Mesendoderm (in vitro differentiated cells): ENCODE results near the gene FAM163B.

ENCODE experiments used
- DNase-seq: peaks from one replicate; pipeline ENCODE4 v3.0.0; 2013
- H2AK5ac ChIP-seq: 2 replicates; pipeline ENCODE4 v1.6.1; 2013; ENCODE audit warnings: low read length, inconsistent platforms
- H2BK120ac ChIP-seq: 2 replicates; pipeline ENCODE4 v1.6.1; 2013; ENCODE audit warnings: low read depth, mild to moderate bottlenecking, low read length, moderate library complexity, mixed read lengths
- H2BK15ac ChIP-seq: replicated peaks from 2 replicates; pipeline ENCODE4 v1.6.1; 2013; ENCODE audit warnings: low read depth, mild to moderate bottlenecking, moderate library complexity
- H2BK5ac ChIP-seq: 2 replicates; pipeline ENCODE4 v1.6.1; 2013; ENCODE audit warnings: low read length, inconsistent platforms
- H3K18ac ChIP-seq: 2 replicates; pipeline ENCODE4 v1.6.1; 2013; ENCODE audit warnings: mild to moderate bottlenecking, low read length, mixed read lengths
- H3K23ac ChIP-seq: one replicate; pipeline ENCODE4 v1.6.1; 2013; ENCODE audit warnings: low read length
- H3K27ac ChIP-seq: 2 replicates; pipeline ENCODE4 v1.5.1; 2013; ENCODE audit warnings: low read depth, mild to moderate bottlenecking, inconsistent platforms, low read length, moderate library complexity
- H3K27me3 ChIP-seq: 2 replicates; pipeline ENCODE4 v1.6.1; 2013; ENCODE audit warnings: low read length, control low read depth, mild to moderate bottlenecking, inconsistent platforms; ENCODE audit not compliant: insufficient read depth, poor library complexity
- H3K36me3 ChIP-seq: 2 replicates; pipeline ENCODE4 v1.6.1; 2013; ENCODE audit warnings: low read length, inconsistent platforms; ENCODE audit not compliant: control insufficient read depth, insufficient read depth
- H3K4ac ChIP-seq: one replicate; pipeline ENCODE4 v1.6.1; 2013; ENCODE audit warnings: low read depth, mild to moderate bottlenecking, low read length, moderate library complexity
- H3K4me1 ChIP-seq: 2 replicates; pipeline ENCODE4 v1.6.1; 2013; ENCODE audit warnings: low read depth, low read length, inconsistent platforms; ENCODE audit not compliant: control insufficient read depth
- H3K4me2 ChIP-seq: 2 replicates; pipeline ENCODE4 v1.6.1; 2013; ENCODE audit warnings: low read length
- H3K4me3 ChIP-seq: 2 replicates; pipeline ENCODE4 v1.5.1; 2013; ENCODE audit warnings: mild to moderate bottlenecking, low read length
- H3K56ac ChIP-seq: one replicate; pipeline ENCODE4 v1.6.1; 2013; ENCODE audit warnings: low read length
- H3K79me1 ChIP-seq: 2 replicates; pipeline ENCODE4 v1.6.1; 2013; ENCODE audit warnings: low read length, inconsistent platforms
- H3K79me2 ChIP-seq: 2 replicates; pipeline ENCODE4 v1.6.1; 2013; ENCODE audit warnings: mild to moderate bottlenecking, low read length; ENCODE audit not compliant: control insufficient read depth, insufficient read depth
- H3K9ac ChIP-seq: 2 replicates; pipeline ENCODE4 v1.6.1; 2013; ENCODE audit warnings: low read length, inconsistent platforms
- H4K5ac ChIP-seq: one replicate; pipeline ENCODE4 v1.6.1; 2013; ENCODE audit warnings: low read length
- H4K8ac ChIP-seq: one replicate; pipeline ENCODE4 v1.6.1; 2013; ENCODE audit warnings: low read depth, mild to moderate bottlenecking, control low read depth, low read length, moderate library complexity
- WGBS: extraction: QIAGEN DNeasy Blood & Tissue Kit; methylation state at CpG from one replicate; pipeline ENCODE4 v1.1.7; 2013; ENCODE audit warnings: low lambda C conversion rate, missing lambda C conversion rate; ENCODE audit not compliant: insufficient coverage; ENCODE audit errors: extremely low coverage; 5-methylcytosine and 5-hydroxymethylcytosine counted together

FAM163B gene

GRCh38 chr9:133637451-133638055, 28.4 kb upstream of the FAM163B start:
- H3K9ac ChIP-seq: no peak overlapping the region

GRCh38 chr9:133636902-133637301, 27.7 kb upstream of the FAM163B start:
- no peaks in the 10 kb centered on the region for H3K36me3 ChIP-seq
- no peak overlapping the region for H3K4me2 ChIP-seq
- H2BK120ac ChIP-seq: no peak overlapping the region
- no peak overlapping the region for H3K9ac ChIP-seq
- H3K27me3 ChIP-seq: no peaks in the 10 kb centered on the region
- no peak for DNase-seq
- H3K79me2 ChIP-seq: no peaks in the 10 kb centered on the region
- WGBS: no CpG with 5 or more reads among the region's 12 CpGs
- H4K5ac ChIP-seq: no peak overlapping the region
- H2BK5ac ChIP-seq: no peak overlapping the region
- no peak overlapping the region for H4K8ac ChIP-seq
- no peak overlapping the region for H3K56ac ChIP-seq
- no peaks in the 10 kb centered on the region for H3K4me1 ChIP-seq
- H2BK15ac ChIP-seq: no peak overlapping the region
- H3K27ac ChIP-seq: no peak overlapping the region
- H3K79me1 ChIP-seq: no peaks in the 10 kb centered on the region
- no peak overlapping the region for H3K4ac ChIP-seq
- H3K23ac ChIP-seq: no peak overlapping the region
- no peak overlapping the region for H2AK5ac ChIP-seq
- no peak overlapping the region for H3K18ac ChIP-seq
- H3K4me3 ChIP-seq: no peak overlapping the region

More at GRCh38 chr9:133637451-133638055, 28.4 kb upstream of the FAM163B start:
- H3K18ac ChIP-seq: no peak overlapping the region
- no peaks in the 10 kb centered on the region for H3K79me2 ChIP-seq
- no peak overlapping the region for H4K8ac ChIP-seq
- no peak overlapping the region for H2AK5ac ChIP-seq
- H2BK15ac ChIP-seq: no peak overlapping the region
- DNase-seq: no peak
- no peak overlapping the region for H3K23ac ChIP-seq
- H2BK120ac ChIP-seq: no peak overlapping the region
- H3K27me3 ChIP-seq: no peaks in the 10 kb centered on the region
- H4K5ac ChIP-seq: no peak overlapping the region
- H3K36me3 ChIP-seq: no peaks in the 10 kb centered on the region
- no peak overlapping the region for H3K4me3 ChIP-seq
- no peak overlapping the region for H3K56ac ChIP-seq
- H2BK5ac ChIP-seq: no peak overlapping the region
- no peak overlapping the region for H3K4me2 ChIP-seq
- H3K79me1 ChIP-seq: no peaks in the 10 kb centered on the region
- H3K27ac ChIP-seq: no peak overlapping the region
- H3K4ac ChIP-seq: no peak overlapping the region
- no peaks in the 10 kb centered on the region for H3K4me1 ChIP-seq
- WGBS: no CpG with 5 or more reads among the region's 12 CpGs

GRCh38 chr9:133635533-133636531, 26.6 kb upstream of the FAM163B start, which contains the start of gene DBH:
DBH (plus strand) TSS chr9:133636363; CDS start chr9:133636372, 9 bp downstream.
- Histone ChIP-seq H2BK5ac (no peak within 1 kb of the TSS), H3K4me2 (no peak within 1 kb of the TSS)

GRCh38 chr9:133635098-133635497, 25.9 kb upstream of the FAM163B start:
- no peak overlapping the region for H3K4me3 ChIP-seq
- H3K27me3 ChIP-seq: no peaks in the 10 kb centered on the region
- no peak for DNase-seq
- H3K4ac ChIP-seq: no peak overlapping the region
- no peaks in the 10 kb centered on the region for H3K79me2 ChIP-seq
- H3K27ac ChIP-seq: no peak overlapping the region
- WGBS: no CpG with 5 or more reads among the region's 6 CpGs
- H3K36me3 ChIP-seq: no peaks in the 10 kb centered on the region
- H2BK120ac ChIP-seq: no peak overlapping the region
- H3K4me1 ChIP-seq: no peaks in the 10 kb centered on the region
- H2AK5ac ChIP-seq: no peak overlapping the region
- H2BK15ac ChIP-seq: no peak overlapping the region
- no peak overlapping the region for H4K8ac ChIP-seq
- no peak overlapping the region for H3K23ac ChIP-seq
- H3K9ac ChIP-seq: no peak overlapping the region
- H3K56ac ChIP-seq: no peak overlapping the region
- no peaks in the 10 kb centered on the region for H3K79me1 ChIP-seq
- no peak overlapping the region for H3K18ac ChIP-seq
- no peak overlapping the region for H3K4me2 ChIP-seq
- no peak overlapping the region for H4K5ac ChIP-seq
- H2BK5ac ChIP-seq: no peak overlapping the region

More at GRCh38 chr9:133635533-133636531, 26.6 kb upstream of the FAM163B start, which contains the start of gene DBH:
- no peak within 1 kb of the TSS for H4K8ac ChIP-seq
- H3K56ac ChIP-seq: no peak within 1 kb of the TSS
- H3K4ac ChIP-seq: no peak within 1 kb of the TSS
- no peak for DNase-seq
- H3K23ac ChIP-seq: no peak within 1 kb of the TSS
- no peak within 1 kb of the TSS for H3K4me3 ChIP-seq
- no peak within 1 kb of the TSS for H2AK5ac ChIP-seq
- H2BK120ac ChIP-seq: no peak within 1 kb of the TSS
- H3K36me3 ChIP-seq: no peaks in the 10 kb centered on the region
- H3K18ac ChIP-seq: no peak within 1 kb of the TSS
- H3K79me2 ChIP-seq: no peaks in the 10 kb centered on the region
- H3K9ac ChIP-seq: no peak within 1 kb of the TSS
- H3K79me1 ChIP-seq: no peaks in the 10 kb centered on the region
- H3K4me1 ChIP-seq: no peaks in the 10 kb centered on the region
- no peak within 1 kb of the TSS for H2BK15ac ChIP-seq
- no CpG with 5 or more reads among the region's 24 CpGs for WGBS
- no peaks in the 10 kb centered on the region for H3K27me3 ChIP-seq
- no peak within 1 kb of the TSS for H4K5ac ChIP-seq
- H3K27ac ChIP-seq: no peak within 1 kb of the TSS

GRCh38 chr9:133634081-133634691, 25.0 kb upstream of the FAM163B start:
- Histone ChIP-seq H3K79me1 (no peaks in the 10 kb centered on the region), H3K4me1 (no peaks in the 10 kb centered on the region), H3K23ac (no peak overlapping the region), H3K4me2 (no peak overlapping the region), H2BK120ac (no peak overlapping the region), H3K79me2 (no peaks in the 10 kb centered on the region), H2BK5ac (no peak overlapping the region), H2AK5ac (no peak overlapping the region), H3K4ac (no peak overlapping the region), H3K36me3 (no peaks in the 10 kb centered on the region), H3K56ac (no peak overlapping the region), H2BK15ac (no peak overlapping the region), H4K8ac (no peak overlapping the region), H3K9ac (no peak overlapping the region), H3K27ac (no peak overlapping the region), H3K27me3 (no peaks in the 10 kb centered on the region), H3K18ac (no peak overlapping the region), H3K4me3 (no peak overlapping the region), H4K5ac (no peak overlapping the region)
- WGBS: no CpG with 5 or more reads among the region's 24 CpGs
- peak; percentile 26 for DNase-seq
